ENCODE measurements around the gene TSPO2. TPM values are rescaled to one million over a fixed set of nuclear protein-coding genes. Genes with fewer than 3 reads are reported as not detected.

The TSPO2 gene
- total and polyA plus RNA-seq, 2 of the 4 experiments (the other 2 are of a cell fraction), result not detected

- in situ Hi-C loops (cut with MboI; ENCODE audit: low sequenced_read_pairs) (no loop called here), dilution Hi-C loops (cut with HindIII; ENCODE audit: low sequenced_read_pairs, unreplicated experiment) (no loop called here), intact Hi-C loops (cut with micrococcal nuclease) (no loop called here)
- H3K18ac ChIP-seq (ENCODE audit: low read depth, low read length), result no peak overlapping the region
- no CpG with 5 or more reads among the region's 2 CpGs for WGBS, 2 experiments (ENCODE audit: extremely low coverage in 2 of 2, insufficient read length in 1 of 2)
- no peak overlapping the region for H3K4ac ChIP-seq (ENCODE audit: low read depth, low read length)
- DNase-seq (no peak), ATAC-seq (ENCODE audit: low read depth) (no peak)
- H3K23ac ChIP-seq (ENCODE audit: low read depth, low read length), result no peak overlapping the region
- no peak overlapping the region for H2BK120ac ChIP-seq (ENCODE audit: low read depth, low read length)
- no peak overlapping the region for H2AK5ac ChIP-seq (ENCODE audit: low read depth, low read length)
- H2AFZ ChIP-seq (replicated peaks; ENCODE audit: low read length, poor library complexity), result no peak overlapping the region
- H3K36me3 ChIP-seq (ENCODE audit: control insufficient read depth, insufficient read depth, low read length), result no peaks in the 10 kb centered on the region
- no peaks in the 10 kb centered on the region for H3K9me3 ChIP-seq (ENCODE audit: control insufficient read depth, insufficient read depth, low read length)
- ChIA-PET POLR2A (ENCODE audit: unreplicated experiment) (no interaction called here), CTCF (no interaction called here)
- H3K27ac ChIP-seq (ENCODE audit: insufficient read depth, low read length), result no peak overlapping the region
- TF ChIP-seq ELK1 (IDR thresholded peaks at IDR 0.05; ENCODE audit: borderline replicate concordance, low read depth, low read length) (no peak), NFE2L2 (IDR thresholded peaks at IDR 0.05; ENCODE audit: low read depth, low read length) (no peak), CHD1 (IDR thresholded peaks at IDR 0.05; ENCODE audit: low read depth, low read length) (no peak), RFX5 (IDR thresholded peaks at IDR 0.05; ENCODE audit: low read depth, low read length) (no peak), FOS (IDR thresholded peaks at IDR 0.05; ENCODE audit: low read depth, low read length) (no peak), RAD21 (IDR thresholded peaks at IDR 0.05; ENCODE audit: low read length) (no peak), USF2 (IDR thresholded peaks at IDR 0.05; ENCODE audit: low read depth, low read length) (no peak), POLR2A (IDR thresholded peaks at IDR 0.05; ENCODE audit: low read depth, low read length) (no peak), CTCF (conservative IDR thresholded peaks at IDR 0.05; ENCODE audit: low read depth, low read length) (no peak), BHLHE40 (IDR thresholded peaks at IDR 0.05; ENCODE audit: low read depth, low read length) (no peak), RCOR1 (IDR thresholded peaks at IDR 0.05; ENCODE audit: insufficient replicate concordance, low read length) (no peak), MAZ (IDR thresholded peaks at IDR 0.05; ENCODE audit: borderline replicate concordance, low read depth, low read length) (no peak), CEBPB (IDR thresholded peaks at IDR 0.05; ENCODE audit: low read depth, low read length) (no peak), MXI1 (IDR thresholded peaks at IDR 0.05; ENCODE audit: borderline replicate concordance, low read depth, low read length) (no peak), SMC3 (IDR thresholded peaks at IDR 0.05; ENCODE audit: low read depth, low read length) (no peak)
- H2BK5ac ChIP-seq (ENCODE audit: low read depth, low read length, poor library complexity, severe bottlenecking), result no peak overlapping the region
- no peaks in the 10 kb centered on the region for H3K79me1 ChIP-seq (ENCODE audit: low read depth in 1 of 2, low read length in 2 of 2)
- H2AK9ac ChIP-seq (replicated peaks; ENCODE audit: low read depth, low read length, poor library complexity), result no peak overlapping the region
- H3K56ac ChIP-seq (ENCODE audit: extremely low read depth, insufficient read depth, low read length), result no peak overlapping the region
- no TSS peak for BruUV-seq (replicated peaks)
- no peak overlapping the region for H4K91ac ChIP-seq (ENCODE audit: insufficient read depth, low read depth, low read length)
- no peak overlapping the region for H4K5ac ChIP-seq (ENCODE audit: low read depth, low read length)
- no peak overlapping the region for H2BK20ac ChIP-seq (ENCODE audit: low read depth, low read length)
- no peak overlapping the region for H3K14ac ChIP-seq (replicated peaks; ENCODE audit: low read depth, low read length)
- no peak overlapping the region for H2BK15ac ChIP-seq (ENCODE audit: low read depth, low read length)
- H3K4me3 ChIP-seq (ENCODE audit: insufficient read depth, low read depth, low read length), result no peak overlapping the region
- H3K27me3 ChIP-seq (ENCODE audit: control insufficient read depth, insufficient read depth, low read length), result peaks cover 15% of the 10 kb centered on the region
- no peaks in the 10 kb centered on the region for H3K4me1 ChIP-seq (ENCODE audit: control insufficient read depth, insufficient read depth, low read length)
- H4K20me1 ChIP-seq (ENCODE audit: insufficient read depth, low read length), result no peaks in the 10 kb centered on the region
- no peaks in the 10 kb centered on the region for H3K9me1 ChIP-seq (ENCODE audit: insufficient read depth, low read length)
- no peak overlapping the region for H4K8ac ChIP-seq (ENCODE audit: low read depth in 2 of 2, low read length in 2 of 2)
- no peak overlapping the region for H3K9ac ChIP-seq (ENCODE audit: low read depth, low read length)
- H3K4me2 ChIP-seq (ENCODE audit: low read depth, low read length), result no peak overlapping the region
Measured at GRCh38 chr6:41011673-41012072, 30.6 kb upstream of the TSPO2 start.
